ENCODE data around the gene NUP133.
"Not testable (repeated sequence)": the region's sequence is repeated elsewhere in the genome, so short reads cannot be mapped to it uniquely, and the experiment has no call there.

The NUP133 gene

DNA sequence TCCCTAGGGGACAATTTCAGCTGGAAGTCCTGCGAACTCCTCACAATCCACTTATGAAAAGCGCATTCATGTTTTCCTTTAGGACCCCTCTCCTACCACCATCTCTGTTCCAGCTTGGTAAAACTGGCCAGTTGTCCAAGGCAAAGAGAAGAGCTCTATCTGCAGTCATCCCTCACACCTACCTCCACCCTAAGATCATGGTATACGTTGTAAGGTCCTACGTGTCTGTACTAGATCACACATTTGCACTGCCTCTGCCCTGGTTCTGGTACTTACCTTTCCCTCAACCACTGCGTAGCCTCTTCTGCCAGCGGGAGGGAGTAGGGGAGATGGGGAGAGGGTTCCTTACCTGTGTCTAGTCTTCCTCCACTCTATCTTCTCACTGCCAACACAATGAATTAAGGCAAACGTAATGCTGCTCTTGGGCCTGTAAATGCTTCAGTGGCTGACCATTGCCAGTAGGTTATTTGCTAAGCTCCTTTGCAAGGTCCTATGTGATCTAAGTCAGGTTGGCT is 739 bp upstream of the NUP133 start:
- DNase-seq (ENCODE audit: low read depth), result no peak

DNA sequence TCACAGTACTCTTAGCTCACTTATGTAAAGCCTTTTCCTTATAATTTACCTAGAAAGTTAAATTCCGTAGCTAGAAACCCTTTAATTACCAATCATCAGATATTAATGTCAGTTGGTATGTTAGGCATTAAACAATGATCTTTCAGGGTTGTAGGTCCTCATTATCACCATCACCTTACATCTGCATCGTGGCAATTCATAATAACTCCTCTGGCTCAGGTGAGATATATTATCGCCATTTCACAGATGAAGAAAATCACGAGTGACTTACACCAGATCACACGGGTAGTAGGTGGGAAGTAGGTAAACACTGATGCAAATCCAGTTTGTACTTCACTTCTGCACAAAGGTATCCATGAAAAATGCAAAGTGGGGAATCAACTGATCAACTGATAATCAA is 639 bp downstream of the NUP133 start:
- DNase-seq (ENCODE audit: low read depth), result no peak

DNA sequence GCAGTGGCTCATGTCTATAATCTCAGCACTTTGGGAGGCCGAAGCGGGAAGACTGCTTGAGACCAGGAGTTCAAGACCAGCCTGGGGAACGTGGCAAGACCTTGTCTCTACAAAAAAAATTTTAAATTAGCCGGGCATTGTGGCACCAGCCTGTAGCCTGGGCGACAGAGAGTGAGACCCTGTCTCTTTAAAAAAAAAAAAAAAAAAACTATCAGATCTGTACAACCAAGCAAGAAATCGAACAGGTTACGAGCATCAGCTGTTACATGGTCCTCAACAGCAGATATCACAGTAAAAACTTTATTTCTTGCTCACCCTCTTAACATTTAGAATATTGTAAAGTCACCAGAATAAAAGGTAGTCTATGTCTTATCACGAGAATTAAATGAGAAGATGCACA is 1.5 kb downstream of the NUP133 start:
- no peak for DNase-seq (ENCODE audit: low read depth)

DNA sequence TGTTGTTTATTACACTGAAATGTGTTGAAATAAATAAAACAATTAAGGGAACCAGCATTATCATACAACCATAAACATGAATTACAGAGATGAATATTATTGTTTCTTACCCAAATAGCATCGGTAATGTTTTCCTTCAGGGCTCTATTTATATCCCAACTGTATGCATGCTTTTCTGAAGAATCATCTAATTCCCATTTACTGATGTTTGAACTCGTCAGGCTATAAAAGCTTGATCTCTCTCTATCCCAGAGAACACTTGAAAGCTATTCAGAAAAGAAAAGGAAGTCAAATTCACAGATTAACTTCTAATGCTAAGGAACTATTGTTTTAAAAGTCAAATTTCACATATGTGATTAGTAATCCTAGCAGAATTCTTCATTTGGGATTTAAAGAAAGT is 12.4 kb downstream of the NUP133 start:
- DNase-seq (ENCODE audit: low read depth), result no peak

DNA sequence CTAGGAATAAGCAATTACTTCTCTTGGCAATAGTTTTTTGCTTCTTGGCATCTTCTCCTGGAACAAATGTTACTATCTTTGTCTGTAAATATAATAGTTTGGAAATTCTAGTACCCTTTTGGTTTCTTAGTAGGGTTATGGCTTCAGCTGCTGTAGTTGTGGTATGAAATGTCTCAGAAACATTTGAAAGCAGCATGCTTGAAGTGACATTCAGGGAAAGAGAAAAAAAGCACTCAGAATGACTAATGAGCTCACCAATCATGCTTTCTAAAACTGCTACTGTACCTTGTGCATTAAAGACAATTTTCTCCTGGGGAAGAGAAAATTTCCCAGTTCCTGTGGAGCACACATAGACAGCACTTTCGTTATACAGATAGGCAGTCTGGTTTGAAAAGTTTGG is 21.0 kb downstream of the NUP133 start:
- DNase-seq (ENCODE audit: low read depth), result no peak

DNA sequence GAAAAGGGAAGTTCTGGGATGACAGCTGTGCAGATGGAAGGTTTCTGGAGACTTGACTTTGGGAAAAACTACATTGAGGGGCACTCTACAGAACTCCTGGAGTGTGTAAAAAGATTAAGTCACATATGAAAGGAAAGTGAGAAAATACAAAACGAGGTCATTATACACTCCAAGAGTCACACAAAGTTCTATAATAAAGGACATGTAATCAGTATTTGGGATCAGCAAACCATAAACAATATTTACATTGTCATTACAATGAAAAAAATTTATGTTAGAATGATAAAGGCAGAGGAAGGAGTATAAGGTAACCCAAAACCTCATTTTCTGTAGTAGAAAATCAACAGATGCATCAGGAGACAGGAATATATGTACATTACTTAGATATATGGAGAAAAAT is 22.8 kb downstream of the NUP133 start:
- DNase-seq (ENCODE audit: low read depth), result no peak

DNA sequence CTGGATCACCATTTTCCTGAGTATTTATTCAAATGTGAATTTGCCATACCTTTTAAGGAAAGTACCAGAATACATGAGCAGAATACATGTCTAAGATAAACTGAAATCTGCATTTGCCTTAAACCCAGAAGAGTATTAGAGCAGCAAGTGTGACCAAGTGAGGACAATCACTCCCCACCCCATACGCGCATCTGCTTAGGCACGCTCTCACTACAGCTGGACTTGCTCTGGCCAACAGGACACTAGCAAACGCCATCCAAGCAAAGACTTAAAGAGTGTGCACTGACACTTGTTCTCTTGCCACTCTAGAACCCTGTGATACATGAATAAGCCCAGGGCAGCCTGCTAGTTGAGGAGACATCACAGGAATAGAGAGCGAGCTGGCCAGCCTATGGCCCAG is 25.6 kb downstream of the NUP133 start:
- no peak for DNase-seq (ENCODE audit: low read depth)

DNA sequence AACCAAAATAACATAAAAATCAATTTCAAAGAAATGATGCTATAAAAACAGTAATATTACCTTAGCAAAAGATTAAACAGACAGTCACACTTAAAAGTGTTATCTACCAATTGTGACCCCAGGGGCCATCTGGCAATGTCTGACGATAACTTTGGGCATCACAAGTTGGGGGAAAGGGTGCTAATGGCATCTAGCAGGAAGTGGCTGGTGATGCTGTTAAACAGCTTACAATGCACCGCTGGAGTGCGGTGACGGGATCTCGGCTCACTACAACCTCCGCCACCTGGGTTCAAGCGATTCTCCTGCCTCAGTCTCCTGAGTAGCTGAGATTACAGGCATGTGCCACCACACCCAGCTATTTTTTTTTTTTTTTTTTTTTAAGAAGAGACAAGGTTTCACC is 27.6 kb downstream of the NUP133 start:
- DNase-seq (ENCODE audit: low read depth), result no peak

DNA sequence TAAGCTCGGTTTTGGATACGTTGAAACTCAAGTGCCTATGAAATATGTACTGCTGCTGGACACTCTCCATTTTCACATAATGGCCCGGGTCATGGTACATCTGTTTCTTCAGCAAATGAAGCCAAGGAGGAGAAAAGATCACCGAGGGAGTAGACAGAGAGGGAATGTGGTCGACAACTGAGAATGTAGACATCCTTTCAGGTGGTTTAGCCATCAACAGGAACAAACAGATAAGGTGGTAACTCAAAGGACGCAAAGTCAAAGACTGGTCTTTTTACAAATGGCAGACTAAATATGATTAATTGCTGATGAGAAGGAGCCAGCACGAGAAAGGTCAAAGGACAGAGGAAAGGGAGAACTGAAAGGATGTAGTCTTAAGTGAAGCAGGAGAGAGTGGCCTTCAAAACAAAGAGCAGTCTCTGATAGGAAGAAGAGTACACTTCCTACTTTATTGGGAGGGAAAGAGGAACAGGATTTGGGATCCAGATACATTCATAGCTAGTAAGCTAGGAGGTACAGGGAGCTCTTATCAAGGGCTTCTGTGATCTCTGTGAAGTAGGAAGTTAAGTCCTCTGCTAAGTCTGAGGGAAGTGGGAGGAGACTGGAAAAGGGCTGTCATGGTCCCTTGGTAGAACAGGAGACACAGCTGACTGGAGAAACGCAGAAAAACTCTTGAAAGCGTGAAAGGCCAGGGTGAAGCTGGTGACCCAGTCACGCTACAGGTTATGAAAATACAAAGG is 28.3 kb downstream of the NUP133 start:
- DNase-seq (ENCODE audit: low read depth), result no peak

DNA sequence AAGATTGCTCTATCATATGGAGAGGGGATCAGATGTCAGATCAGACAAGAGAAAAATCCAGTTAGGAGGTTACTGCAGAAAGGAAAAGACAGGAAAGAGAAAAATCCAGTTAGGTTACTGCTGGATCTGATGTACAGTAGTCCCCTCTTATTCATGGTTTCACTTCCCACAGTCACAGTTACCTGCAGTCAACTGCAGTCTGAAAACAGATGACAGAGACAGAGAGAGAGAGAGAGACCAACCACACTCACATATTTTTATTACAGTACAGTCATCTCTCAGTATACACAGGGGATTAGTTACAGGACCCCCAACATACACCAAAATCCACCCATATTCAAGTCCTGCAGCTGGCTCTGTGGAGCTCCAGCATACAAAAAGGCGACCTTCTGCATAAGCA is 29.3 kb downstream of the NUP133 start:
- DNase-seq (ENCODE audit: low read depth), result no peak

DNA sequence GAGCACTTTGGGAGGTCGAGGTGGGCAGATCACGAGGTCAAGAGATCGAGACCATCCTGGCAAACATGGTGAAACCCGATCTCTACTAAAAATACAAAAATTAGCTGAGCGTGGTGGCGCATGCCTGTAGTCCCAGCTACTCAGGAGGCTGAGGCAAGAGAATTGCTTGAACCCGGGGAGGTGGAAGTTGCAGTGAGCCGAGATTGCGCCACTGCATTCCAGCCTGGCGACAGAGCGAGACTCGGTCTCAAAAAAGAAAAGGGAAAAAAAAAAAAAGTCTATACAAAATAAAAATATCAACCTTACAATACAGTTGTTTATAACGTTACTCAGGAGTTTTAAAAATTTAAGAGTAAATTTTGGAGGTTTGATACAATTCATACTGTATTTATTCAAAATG is 32.3 kb downstream of the NUP133 start:
- not testable (repeated sequence) for DNase-seq (ENCODE audit: low read depth)

DNA sequence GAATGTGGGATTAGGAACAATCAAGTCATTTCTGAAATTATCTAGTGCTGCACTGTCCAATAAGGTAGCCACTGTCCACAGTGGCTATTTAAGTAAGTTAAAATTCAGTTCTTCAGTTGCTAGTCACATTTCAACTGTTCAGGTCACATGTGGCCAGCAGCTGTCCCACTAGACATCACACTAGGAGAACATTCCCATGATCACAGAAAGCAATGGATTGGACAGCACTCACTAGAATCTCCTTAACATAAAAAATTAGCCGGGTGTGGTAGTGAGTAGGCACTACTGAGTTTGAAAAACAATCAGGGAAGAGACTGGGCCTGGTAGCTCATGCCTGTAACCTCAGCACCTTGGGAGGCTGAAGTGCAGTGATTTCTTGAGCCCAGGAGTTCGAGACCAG is 33.6 kb downstream of the NUP133 start:
- DNase-seq (ENCODE audit: low read depth), result no peak

DNA sequence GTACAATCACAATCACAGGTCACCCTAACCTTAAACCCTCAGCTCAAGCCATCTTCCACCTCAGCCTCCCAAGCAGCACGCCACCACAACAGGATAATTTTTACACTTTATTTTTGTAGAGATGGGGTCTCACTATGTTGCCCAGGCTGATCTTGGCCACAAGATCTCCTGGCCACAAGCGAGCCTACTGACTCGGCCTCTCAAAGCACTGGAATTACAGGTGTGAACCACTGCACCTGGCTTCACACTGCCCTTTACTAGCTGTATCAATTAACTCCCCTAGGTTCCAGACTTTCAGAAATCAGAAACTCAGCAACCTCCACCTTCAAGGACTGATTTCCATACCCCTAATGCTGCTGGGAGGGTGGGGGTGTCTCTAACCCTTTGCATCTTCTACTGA is 37.0 kb downstream of the NUP133 start:
- DNase-seq (ENCODE audit: low read depth), result no peak

DNA sequence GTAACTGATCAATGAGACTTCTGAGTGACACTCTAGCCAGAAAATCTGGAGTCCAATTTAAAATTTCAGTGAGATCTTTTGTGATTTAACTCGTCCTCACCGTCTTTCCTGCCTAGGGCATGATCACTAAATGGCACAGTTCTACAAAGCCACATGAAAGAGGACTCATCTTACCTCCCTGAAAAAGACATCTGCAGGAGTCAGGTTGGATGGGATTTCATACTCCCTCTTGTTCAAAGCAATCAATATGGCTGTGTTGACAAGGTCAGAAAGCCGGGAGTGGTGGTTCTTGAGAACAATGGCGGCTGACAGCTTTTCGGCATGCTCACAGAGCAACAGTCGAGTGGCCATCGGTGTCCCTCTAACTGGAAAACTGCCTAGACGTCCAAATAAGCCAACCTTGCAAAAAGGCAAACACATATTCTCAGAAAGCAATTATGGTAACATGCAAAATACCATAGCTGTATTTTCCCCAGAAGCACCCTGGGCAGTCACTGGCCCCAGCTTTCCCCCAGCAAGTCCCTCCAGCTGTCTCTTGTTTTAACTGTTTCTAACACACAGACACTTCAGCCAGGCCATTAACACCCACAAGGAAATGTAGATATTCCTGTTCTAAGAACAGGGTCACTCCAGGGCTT is 37.6 kb downstream of the NUP133 start:
- no peak for DNase-seq (ENCODE audit: low read depth)

DNA sequence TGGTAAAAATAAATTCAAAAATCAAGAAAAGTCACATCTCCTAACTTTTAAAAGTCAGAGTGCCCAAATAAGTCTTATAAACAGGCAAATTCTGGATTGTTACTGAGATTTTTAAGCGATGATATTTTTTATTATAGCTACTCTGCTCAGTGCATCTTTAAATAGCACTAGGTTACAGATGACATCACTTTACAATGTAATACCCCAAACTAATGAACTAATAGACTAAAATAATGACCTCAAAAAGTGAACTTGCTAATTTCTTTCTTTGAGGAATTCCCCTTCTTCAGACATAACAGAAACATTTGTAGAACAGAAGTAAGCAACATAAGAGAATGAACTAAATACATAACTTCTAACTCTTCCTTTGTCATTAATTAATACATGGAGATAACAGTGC is 41.3 kb downstream of the NUP133 start:
- DNase-seq (ENCODE audit: low read depth), result no peak

DNA sequence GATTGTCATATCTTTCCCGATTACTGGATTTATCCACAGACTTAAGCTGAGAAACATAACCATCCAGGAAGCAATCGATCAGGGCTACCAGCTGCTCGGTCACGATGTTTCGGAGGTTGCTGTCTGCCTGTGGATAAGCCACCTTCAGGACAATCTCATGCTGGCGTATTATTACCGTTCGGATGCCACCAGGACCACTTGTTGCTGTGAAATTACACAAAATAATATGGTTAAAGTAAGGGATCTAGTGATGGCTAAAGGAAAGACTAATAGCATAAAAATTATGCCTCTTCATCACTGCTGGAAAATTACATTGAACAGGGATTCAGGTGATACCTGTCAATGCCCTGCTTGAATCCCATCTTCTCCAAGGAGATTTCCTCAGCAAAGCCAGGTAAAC is 43.5 kb downstream of the NUP133 start:
- DNase-seq (ENCODE audit: low read depth), result no peak

DNA sequence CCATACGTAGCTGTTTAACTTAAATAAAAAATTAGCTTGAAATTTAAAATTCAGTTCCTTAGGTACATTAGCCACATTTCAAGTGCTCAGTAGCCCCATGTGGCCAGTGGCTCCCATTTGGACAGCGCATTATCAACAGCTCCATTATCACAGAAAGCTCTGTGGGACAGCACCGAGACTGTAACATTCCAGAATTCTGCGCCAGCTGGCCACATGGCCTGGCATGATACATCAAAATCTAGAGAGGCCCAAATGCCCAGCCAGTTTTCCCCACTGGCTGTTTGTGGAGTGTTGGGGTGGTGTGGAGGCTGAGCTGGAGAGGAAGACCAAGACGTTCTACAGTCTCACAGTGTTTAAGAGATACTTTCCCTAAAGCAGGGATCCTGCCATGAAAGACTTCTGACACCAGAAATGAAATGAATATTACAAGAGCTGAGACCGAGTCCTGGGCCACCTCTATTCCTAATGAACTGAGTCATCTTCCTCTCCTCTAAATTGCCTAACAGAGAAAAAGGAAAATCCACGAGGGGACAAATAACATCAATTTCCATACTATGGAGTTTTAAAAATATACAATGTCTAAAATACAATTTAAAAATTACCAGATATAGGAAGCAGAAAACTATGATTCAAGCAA is 47.0 kb downstream of the NUP133 start:
- no peak for DNase-seq (ENCODE audit: low read depth)

DNA sequence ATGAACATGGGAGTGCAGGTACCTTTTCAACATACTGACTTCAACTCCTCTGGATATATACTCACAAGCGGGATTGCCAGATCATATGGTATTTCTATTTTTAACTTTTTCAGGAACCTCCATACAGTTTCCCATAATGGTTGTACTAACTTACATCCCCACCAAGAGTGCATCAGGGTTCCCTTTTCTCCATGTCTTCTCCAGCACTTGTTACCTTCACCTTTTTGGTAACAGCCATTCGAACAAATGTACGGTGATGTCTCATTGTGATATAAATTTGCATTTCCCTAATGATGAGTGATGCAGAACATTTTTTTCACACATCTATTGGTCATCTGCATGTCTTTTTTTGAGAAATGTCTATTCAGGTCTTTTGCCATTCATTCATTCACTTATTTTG is 48.3 kb downstream of the NUP133 start:
- no peak for DNase-seq (ENCODE audit: low read depth)

DNA sequence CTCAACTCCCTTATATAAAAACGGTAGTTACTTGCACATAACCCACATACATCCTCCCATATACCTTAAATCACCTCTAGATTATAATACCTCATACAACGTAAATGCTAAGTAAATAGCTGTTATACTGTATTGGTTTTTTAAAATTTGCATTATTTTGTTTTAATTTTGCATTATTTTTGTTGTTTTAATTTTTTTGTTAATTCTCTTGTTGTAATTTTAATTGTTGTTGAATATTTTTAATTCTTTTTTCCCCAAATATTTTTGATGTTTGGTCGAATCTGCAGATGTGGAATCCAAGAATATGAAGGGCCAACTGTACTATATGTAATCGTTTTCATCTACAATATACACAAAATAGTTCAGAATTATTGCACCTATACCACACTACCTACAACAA is 50.7 kb downstream of the NUP133 start:
- no peak for DNase-seq (ENCODE audit: low read depth)

DNA sequence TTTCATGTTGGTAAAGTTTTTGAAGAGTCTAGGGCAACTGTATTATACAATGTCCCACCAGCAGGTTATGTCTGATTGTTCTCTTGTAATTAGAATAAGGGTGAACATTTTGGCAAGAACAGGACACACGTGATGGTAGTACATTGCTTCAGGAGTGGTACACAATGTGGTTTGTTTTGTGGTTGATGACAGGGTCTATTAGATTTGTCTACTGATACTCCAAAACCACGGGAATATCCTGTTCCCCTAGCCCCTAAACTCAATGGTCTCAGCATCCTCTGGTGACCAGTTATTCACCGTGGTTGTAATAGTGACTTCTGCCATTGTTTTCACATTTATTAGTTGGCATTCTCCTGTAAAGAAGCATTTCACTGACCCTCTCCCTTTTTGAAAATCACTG is 52.1 kb downstream of the NUP133 start:
- no peak for DNase-seq (ENCODE audit: low read depth)

DNA sequence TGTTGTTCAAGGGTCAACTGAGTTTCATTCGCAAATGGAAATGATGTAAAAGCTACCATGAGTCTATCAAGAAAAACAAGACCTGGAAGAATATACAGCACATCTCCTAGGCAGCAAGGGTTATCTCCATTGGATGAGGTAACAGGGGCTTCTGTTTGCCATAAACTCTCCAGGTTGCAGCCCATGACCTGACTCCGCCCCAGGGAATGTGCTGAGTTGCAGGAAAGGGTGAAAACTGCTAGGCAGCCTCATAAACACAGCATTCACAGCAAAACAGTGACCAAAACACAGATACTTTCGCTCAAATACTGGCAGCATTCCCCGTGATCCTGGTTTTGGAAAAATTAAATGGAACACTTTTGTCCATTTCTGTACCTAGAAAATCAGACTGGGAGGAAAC is 54.1 kb downstream of the NUP133 start:
- DNase-seq (ENCODE audit: low read depth), result no peak

DNA sequence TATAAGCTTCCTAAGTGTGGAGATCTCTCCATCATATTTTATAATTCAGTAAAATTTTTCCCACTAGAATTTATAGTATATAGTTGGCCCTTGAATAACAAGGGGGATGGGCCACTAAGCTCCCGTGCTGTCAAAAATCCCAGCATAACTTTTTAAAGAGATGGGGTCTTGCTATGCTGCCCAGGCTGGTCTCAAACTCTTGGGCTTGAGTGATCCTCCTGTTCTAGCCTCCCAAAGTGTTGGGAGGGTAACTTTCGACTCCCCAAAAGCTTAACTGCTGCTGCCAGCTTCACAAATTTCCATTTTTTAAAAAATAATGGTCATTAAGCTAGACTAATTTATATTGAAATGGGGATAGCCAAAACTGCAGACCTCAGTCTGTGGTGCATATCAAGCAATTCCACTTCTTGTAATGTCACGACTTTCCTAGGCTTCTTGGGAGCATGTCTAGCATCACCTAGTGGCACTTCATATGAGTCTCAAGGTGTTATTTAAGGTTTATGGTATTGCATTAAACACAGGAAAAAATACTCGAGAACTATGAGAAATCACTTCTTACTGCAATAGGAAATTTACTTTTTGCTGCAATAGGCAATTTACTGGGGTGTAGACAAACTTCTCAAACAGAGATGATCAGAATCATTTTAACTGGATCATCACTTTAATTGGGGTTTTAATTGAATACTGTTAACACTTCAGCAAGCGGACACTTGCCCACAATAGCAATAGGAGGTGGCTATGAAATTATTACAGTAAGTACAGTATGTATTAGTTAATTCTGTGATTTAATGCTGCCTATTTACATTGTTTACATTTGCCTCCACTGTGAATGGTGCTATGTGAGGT is 55.0 kb downstream of the NUP133 start:
- DNase-seq (ENCODE audit: low read depth), result no peak

DNA sequence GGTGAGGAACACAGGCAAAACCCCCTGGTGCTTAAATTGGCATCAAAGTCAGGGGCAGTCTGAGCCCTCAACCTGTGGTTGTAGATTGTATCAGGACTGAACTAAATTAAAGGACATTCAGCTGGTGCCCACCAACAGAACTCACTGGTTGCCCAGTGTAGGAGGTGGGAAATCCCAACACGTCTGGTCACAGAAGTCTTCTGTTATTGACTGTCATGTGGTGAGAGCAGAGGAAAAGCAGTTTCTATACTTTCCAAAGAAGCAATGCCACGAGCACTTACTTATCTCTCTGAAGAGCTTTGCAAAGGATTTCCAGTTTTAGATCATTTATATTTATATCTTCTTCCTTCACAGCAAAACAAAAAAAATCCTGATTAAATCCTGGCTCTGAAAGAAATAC is 59.3 kb downstream of the NUP133 start:
- no peak for DNase-seq (ENCODE audit: low read depth)

All from activated T-cell treated with anti-CD3 and anti-CD28 coated beads for 1 hour (primary cell).